ENCODE results near the gene CHCHD1.

Gene CHCHD1

GRCh38 chr10:73810735-73811465, 29.1 kb downstream of the CHCHD1 start:
- DNase-seq (ENCODE audit: low read depth in 2 of 2), result peak in 1 of 2 donors; percentile 33
- TF ChIP-seq CTCF (IDR thresholded peaks at IDR 0.05; ENCODE audit: low read depth, low read length), result no peak
- peak overlapping the region; percentile 77 to 83 for H3K4me3 ChIP-seq (replicated peaks in 1 of 2; ENCODE audit: low read depth in 2 of 2, low read length in 2 of 2)

GRCh38 chr10:73812657-73813056, 30.8 kb downstream of the CHCHD1 start:
- no peak for TF ChIP-seq CTCF (IDR thresholded peaks at IDR 0.05; ENCODE audit: low read depth, low read length)
- H3K4me3 ChIP-seq (replicated peaks in 1 of 2; ENCODE audit: low read depth in 2 of 2, low read length in 2 of 2), result no peak overlapping the region

GRCh38 chr10:73813333-73813732, 31.5 kb downstream of the CHCHD1 start:
- TF ChIP-seq CTCF (IDR thresholded peaks at IDR 0.05; ENCODE audit: low read depth, low read length), result no peak
- H3K4me3 ChIP-seq (replicated peaks in 1 of 2; ENCODE audit: low read depth in 2 of 2, low read length in 2 of 2), result no peak overlapping the region
- no peak for DNase-seq (ENCODE audit: low read depth in 2 of 2)

More at GRCh38 chr10:73812657-73813056, 30.8 kb downstream of the CHCHD1 start:
- DNase-seq (ENCODE audit: low read depth in 2 of 2), result no peak

- no peak for TF ChIP-seq CTCF (IDR thresholded peaks at IDR 0.05; ENCODE audit: low read depth, low read length)
- no peak overlapping the region for H3K4me3 ChIP-seq (replicated peaks in 1 of 2; ENCODE audit: low read depth in 2 of 2, low read length in 2 of 2)
- no peak for DNase-seq (ENCODE audit: low read depth in 2 of 2)
These were observed 32.5 kb downstream of the CHCHD1 start for GRCh38 chr10:73814276-73814895.

GRCh38 chr10:73814896-73815718, 33.3 kb downstream of the CHCHD1 start:
- DNase-seq (ENCODE audit: low read depth in 2 of 2), result peak; percentile 22 to 31
- no peak overlapping the region for H3K4me3 ChIP-seq (replicated peaks in 1 of 2; ENCODE audit: low read depth in 2 of 2, low read length in 2 of 2)
- no peak for TF ChIP-seq CTCF (IDR thresholded peaks at IDR 0.05; ENCODE audit: low read depth, low read length)

GRCh38 chr10:73815719-73816030, 33.8 kb downstream of the CHCHD1 start:
- no peak for DNase-seq (ENCODE audit: low read depth in 2 of 2)
- no peak for TF ChIP-seq CTCF (IDR thresholded peaks at IDR 0.05; ENCODE audit: low read depth, low read length)
- H3K4me3 ChIP-seq (replicated peaks in 1 of 2; ENCODE audit: low read depth in 2 of 2, low read length in 2 of 2), result no peak overlapping the region

Measured in cardiac fibroblast (primary cell).